Stomach (tissue), 9 donors: ENCODE measurements around the gene PFKFB2. TPM values are rescaled to one million over a fixed set of nuclear protein-coding genes. Genes with fewer than 3 reads are reported as not detected.

ENCODE experiments used
- DNase-seq, 2 donors: peaks; one replicate each; pipeline versions ENCODE4 v3.0.0 to v3.0.0-alpha.2; 2013 to 2019
- H3K27ac ChIP-seq, 5 donors: fragments of 200-600 bp in 4 of 5; sonication (generic) in 4 of 5; one replicate each; pipeline ENCODE4 v1.5.1; 2013 to 2019; ENCODE audit warnings: mild to moderate bottlenecking in 1 of 5, moderate library complexity in 1 of 5
- H3K27me3 ChIP-seq, 3 donors: fragments of 200-600 bp; sonication (generic); one replicate each; pipeline ENCODE4 v1.5.1; 2017 to 2019; ENCODE audit warnings: mixed run types in 1 of 3
- H3K36me3 ChIP-seq, 4 donors: fragments of 200-600 bp; sonication (generic); 1 replicate in 3 of 4; 2 replicates in 1 of 4; pipeline ENCODE4 v1.5.1; 2016 to 2019
- H3K4me1 ChIP-seq, 4 donors: fragments of 200-600 bp; sonication (generic); one replicate each; pipeline ENCODE4 v1.5.1; 2016 to 2019
- H3K4me3 ChIP-seq, 4 donors: fragments of 200-600 bp; sonication (generic) in 3 of 4; one replicate each; pipeline ENCODE4 v1.5.1; 2016 to 2019; ENCODE audit warnings: mild to moderate bottlenecking in 1 of 4
- H3K9me3 ChIP-seq, 4 donors: fragments of 200-600 bp; sonication (generic); one replicate each; pipeline ENCODE4 v1.5.1; 2016 to 2019
- CTCF ChIP-seq, 7 experiments: fragments of 450-650 bp in 4 of 7; fragments of 200-600 bp in 3 of 7; sonication (generic) in 3 of 7; IDR thresholded peaks; one replicate each; pipeline ENCODE4 v1.5.1; 2016 to 2019; ENCODE audit warnings: antibody characterized with exemption in 7 of 7, control low read depth in 2 of 7, mild to moderate bottlenecking in 1 of 7
- EP300 ChIP-seq: sonication (generic); formaldehyde crosslinking; IDR thresholded peaks from one replicate; pipeline ENCODE4 v1.6.1; 2017; ENCODE audit warnings: antibody characterized with exemption
- POLR2A ChIP-seq, 4 donors: fragments of 450-650 bp; IDR thresholded peaks; one replicate each; pipeline ENCODE4 v1.6.1; 2016; ENCODE audit warnings: antibody characterized with exemption in 4 of 4, control low read depth in 2 of 4, mild to moderate bottlenecking in 1 of 4, moderate library complexity in 1 of 4
- POLR2AphosphoS5 ChIP-seq, 3 donors: sonication (generic); formaldehyde crosslinking; IDR thresholded peaks; one replicate each; pipeline ENCODE4 v1.6.1; 2016; ENCODE audit warnings: antibody characterized with exemption in 3 of 3
- WGBS, 5 donors: extraction: QIAGEN DNeasy Blood & Tissue Kit in 3 of 5; methylation state at CpG; one replicate each; pipeline versions ENCODE4 v1.1.5 to v1.1.7; 2013 to 2018; 5-methylcytosine and 5-hydroxymethylcytosine counted together
- intact Hi-C: fragments of 100-400 bp; cut with DNase I; formaldehyde crosslinking; loops from one replicate; pipeline ENCODE4 v1.15.1; 2023; ENCODE audit warnings: low total_unique reads
- polyA plus RNA-seq, 3 donors: library from polyadenylated mRNA; stranded (reverse); fragments of 200-250 nt; gene quantifications; one replicate each; pipeline ENCODE4 v1.2.3, GENCODE V29; 2013
- total RNA-seq, 5 donors: library from RNA; depleted of rRNA; stranded (reverse); fragments of >200 nt; gene quantifications; one replicate each; pipeline versions ENCODE4 v1.1.0 to v1.2.3, GENCODE V29; 2014 to 2016
- donor health status: healthy with polysubstance abuse.
- donor health status: Bipolar disorder and iron deficiency.
- donor health status: healthy.

The PFKFB2 gene
- total and polyA plus RNA-seq, 8 donors = 2.3 to 97.3 (median 15.4) TPM

- intact Hi-C loops = no loop called here
- Histone ChIP-seq H3K27ac (peak overlapping the region; percentile 87 to 95 (median 90)), H3K4me1 (peaks cover 5 to 23% (median 14%) of the 10 kb centered on the region in 4 donors), H3K36me3 (no peaks in the 10 kb centered on the region), H3K9me3 (no peaks in the 10 kb centered on the region), H3K4me3 (peak overlapping the region; percentile 36 to 46 (median 42)), H3K27me3 (no peaks in the 10 kb centered on the region)
- TF ChIP-seq EP300 (no peak), POLR2A (IDR thresholded peaks at IDR 0.05) (peak in 1 of 4 donors; percentile 9), POLR2AphosphoS5 (IDR thresholded peaks at IDR 0.05) (peak in 2 of 3 donors; percentile 42 to 74), CTCF (IDR thresholded peaks at IDR 0.05) (no peak)
- 29 to 61% (median 36%) methylated on average over 7 of the region's 7 CpGs for WGBS, 5 donors
- DNase-seq = peak; percentile 60 to 87
Observed at GRCh38 chr1:207031632-207032264, 21.3 kb upstream of the PFKFB2 start.

DNA sequence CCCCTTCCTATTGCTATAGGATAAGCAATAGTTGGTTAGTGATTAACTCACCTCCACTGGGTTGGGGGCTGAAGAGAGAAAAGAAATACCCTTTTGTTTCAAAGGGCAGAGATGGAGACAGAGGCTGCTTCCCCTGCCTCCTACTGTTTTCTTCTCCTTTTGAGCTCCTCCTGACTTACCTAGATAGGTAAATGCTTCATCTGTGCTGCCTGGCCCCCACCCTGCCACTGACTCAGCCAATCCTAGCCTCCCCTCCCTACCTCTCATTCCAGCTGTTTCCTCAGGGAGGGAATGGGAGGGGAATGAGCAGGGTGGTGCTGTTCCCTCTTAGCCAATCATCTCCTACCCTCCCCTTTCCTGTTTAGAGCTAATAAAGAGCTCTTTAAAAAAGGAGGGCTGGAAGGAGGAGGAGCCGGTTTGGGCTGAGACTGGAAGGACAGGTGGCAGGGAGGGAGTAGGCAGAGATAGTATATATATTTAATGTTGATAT is 20.5 kb upstream of the PFKFB2 start, which contains the start of gene C1orf116:
C1orf116 (minus strand) TSS at position 229 of the 490 bp plus-strand sequence. CDS start 5,158 bp downstream, outside the sequence.
- Histone ChIP-seq H3K4me1 (peaks cover 0 to 19% (median 12%) of the 10 kb centered on the region in 4 donors), H3K9me3 (no peaks in the 10 kb centered on the region), H3K27ac (peak within 1 kb of the TSS; percentile 88 to 96 (median 91)), H3K27me3 (no peaks in the 10 kb centered on the region), H3K4me3 (peak within 1 kb of the TSS; percentile 36 to 46 (median 42)), H3K36me3 (no peaks in the 10 kb centered on the region)
- intact Hi-C loops = no loop called here
- peak; percentile 87 to 95 for DNase-seq
- WGBS, 5 donors = 0 to 5% (median 0%) methylated on average over 1 of the region's 1 CpG
- TF ChIP-seq EP300 (no peak), CTCF (IDR thresholded peaks at IDR 0.05) (no peak), POLR2A (IDR thresholded peaks at IDR 0.05) (peak in 2 of 4 donors; percentile 86 to 89), POLR2AphosphoS5 (IDR thresholded peaks at IDR 0.05) (peak in 2 of 3 donors; percentile 93 to 94)

GRCh38 chr1:207033302-207033701 is 19.8 kb upstream of the PFKFB2 start:
- Histone ChIP-seq H3K4me3 (no peak overlapping the region), H3K4me1 (peaks cover 0 to 16% (median 12%) of the 10 kb centered on the region in 4 donors), H3K36me3 (no peaks in the 10 kb centered on the region), H3K27ac (peak overlapping the region; percentile 88 to 96 (median 91)), H3K9me3 (no peaks in the 10 kb centered on the region), H3K27me3 (no peaks in the 10 kb centered on the region)
- WGBS, 5 donors = 37 to 55% (median 43%) methylated on average over 2 of the region's 2 CpGs
- intact Hi-C loops = no loop called here
- no peak for TF ChIP-seq POLR2AphosphoS5 (IDR thresholded peaks at IDR 0.05)
- no peak for TF ChIP-seq EP300
- TF ChIP-seq POLR2A (IDR thresholded peaks at IDR 0.05) = no peak
- TF ChIP-seq CTCF (IDR thresholded peaks at IDR 0.05) = no peak
- DNase-seq = no peak

- H3K4me3 ChIP-seq = no peak overlapping the region
- H3K9me3 ChIP-seq = no peaks in the 10 kb centered on the region
- H3K4me1 ChIP-seq = peaks cover under 1 to 12% (median 8%) of the 10 kb centered on the region in 4 donors
- H3K36me3 ChIP-seq = no peaks in the 10 kb centered on the region
- intact Hi-C loops = no loop called here
- TF ChIP-seq EP300 (no peak), POLR2AphosphoS5 (IDR thresholded peaks at IDR 0.05) (peak in 2 of 3 donors; percentile 21 to 27)
- WGBS, 5 donors = 30 to 62% (median 50%) methylated on average over 1 of the region's 1 CpG
- H3K27me3 ChIP-seq = no peaks in the 10 kb centered on the region
- DNase-seq = peak in 1 of 2 donors; percentile 46
- H3K27ac ChIP-seq = peak overlapping the region in 4 of 5 donors; percentile 17 to 95 (median 90)
Observed at GRCh38 chr1:207034208-207034607, 18.9 kb upstream of the PFKFB2 start.

DNA sequence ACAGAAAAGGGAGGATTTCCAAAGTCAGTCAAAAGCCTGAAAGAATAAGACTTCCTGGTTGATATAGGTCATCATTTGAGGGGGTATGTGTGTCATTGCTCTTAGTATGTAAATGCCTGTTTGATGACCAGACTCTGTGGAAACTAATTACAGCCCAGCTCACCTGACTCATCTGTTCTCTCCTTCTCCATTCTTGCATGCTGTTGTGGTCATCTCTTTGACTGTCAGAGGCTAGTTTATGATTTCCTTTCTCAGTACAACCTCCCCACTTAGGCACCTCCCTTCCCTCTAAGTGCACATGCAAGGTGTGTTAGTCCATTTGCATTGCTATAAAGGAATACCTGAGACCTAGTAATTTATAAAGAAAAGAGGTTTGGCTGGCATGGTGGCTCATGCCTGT is 18.1 kb upstream of the PFKFB2 start:
- peak overlapping the region; percentile 21 to 91 (median 34) for H3K27ac ChIP-seq
- no peaks in the 10 kb centered on the region for H3K9me3 ChIP-seq
- no peak for TF ChIP-seq CTCF (IDR thresholded peaks at IDR 0.05)
- TF ChIP-seq EP300 = no peak
- no peak for TF ChIP-seq POLR2AphosphoS5 (IDR thresholded peaks at IDR 0.05)
- no peak for TF ChIP-seq POLR2A (IDR thresholded peaks at IDR 0.05)
- H3K36me3 ChIP-seq = no peaks in the 10 kb centered on the region
- no peak overlapping the region for H3K4me3 ChIP-seq
- H3K27me3 ChIP-seq = no peaks in the 10 kb centered on the region
- peaks cover 5 to 10% (median 8%) of the 10 kb centered on the region in 4 donors for H3K4me1 ChIP-seq
- no peak for DNase-seq
- intact Hi-C loops = no loop called here
